Choroid plexus epithelial cell (primary cell): ENCODE measurements around the gene GRM4.

Experiments used
- DNase-seq: peaks from one replicate; pipeline ENCODE4 v3.0.0-alpha.2; 2010; ENCODE audit warnings: low read depth
- H3K4me3 ChIP-seq: 2 replicates; pipeline ENCODE4 v1.5.1; 2011; ENCODE audit warnings: low read depth, mild to moderate bottlenecking, control low read depth, low read length, moderate library complexity
- CTCF ChIP-seq: conservative IDR thresholded peaks from 2 replicates; pipeline ENCODE4 v1.5.1; 2011; ENCODE audit warnings: low read depth, mild to moderate bottlenecking, control low read depth, inconsistent platforms, low read length, moderate library complexity

GRM4 gene

DNA sequence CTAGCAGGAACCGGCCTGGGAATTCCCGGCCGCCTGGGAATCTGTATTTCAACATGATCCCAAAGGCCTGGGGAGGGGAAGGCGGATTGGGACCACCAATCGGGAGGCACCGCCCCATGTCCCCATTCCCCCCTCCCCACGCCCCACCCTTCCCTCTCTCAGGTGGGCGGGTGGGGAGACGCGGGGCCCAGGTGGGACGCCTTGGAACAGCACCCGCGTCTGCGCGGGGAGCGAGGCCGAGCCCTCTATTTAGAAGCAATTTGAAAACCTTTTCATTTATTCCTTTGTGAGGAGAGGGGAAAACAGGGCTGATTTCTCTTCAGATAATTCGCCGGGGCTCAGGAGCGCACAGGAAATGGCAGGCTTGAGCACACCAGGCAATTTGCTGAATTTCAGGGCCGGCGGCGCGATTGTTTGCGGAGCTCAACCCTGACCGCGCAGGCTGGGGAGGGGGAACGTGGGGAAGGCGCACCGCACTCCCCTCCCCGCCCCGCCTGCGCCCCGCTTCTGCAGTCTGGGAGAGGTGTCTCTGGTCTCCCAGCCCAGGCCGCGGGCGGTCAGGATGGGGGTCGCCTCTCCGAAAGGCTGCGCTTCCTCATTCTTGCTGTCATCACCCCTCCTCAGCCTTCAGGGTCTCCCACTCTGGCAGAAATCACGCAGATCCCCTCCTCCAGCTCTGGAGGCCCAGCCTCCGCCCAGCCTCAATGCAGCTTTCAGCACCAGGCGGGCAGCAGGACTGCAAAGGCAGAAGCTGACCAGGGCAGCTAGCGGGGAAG is 170.0 kb downstream of the GRM4 start:
- TF ChIP-seq CTCF: no peak
- no peak for DNase-seq
- no peak overlapping the region for H3K4me3 ChIP-seq

GRCh38 chr6:33974471-33974870 is 171.4 kb downstream of the GRM4 start:
- no peak for TF ChIP-seq CTCF
- no peak overlapping the region for H3K4me3 ChIP-seq
- DNase-seq: no peak

DNA sequence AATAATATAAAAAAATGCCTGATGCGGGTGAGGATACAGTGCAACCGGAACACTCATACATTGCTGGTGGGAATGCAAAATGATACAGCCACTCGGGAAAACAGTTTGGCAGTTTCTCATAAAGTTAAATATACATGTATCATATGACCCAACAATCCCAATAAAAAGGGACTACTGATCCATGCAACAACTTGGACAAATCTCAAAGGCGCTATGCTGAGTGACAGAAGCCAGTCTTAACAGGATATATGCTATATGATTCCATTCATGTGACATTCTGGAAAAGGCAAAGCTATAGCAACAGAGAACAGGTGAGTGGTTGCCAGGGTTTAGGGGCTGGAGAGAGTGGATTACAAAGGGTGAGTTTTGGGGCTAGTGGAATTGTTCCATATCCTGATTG is 171.9 kb downstream of the GRM4 start:
- DNase-seq: no peak
- no peak overlapping the region for H3K4me3 ChIP-seq
- no peak for TF ChIP-seq CTCF

GRCh38 chr6:33971580-33971979 is 174.3 kb downstream of the GRM4 start:
- no peak overlapping the region for H3K4me3 ChIP-seq
- no peak for DNase-seq
- no peak for TF ChIP-seq CTCF
